HG03460 (cell line): ENCODE measurements around the gene CUBN.

ENCODE experiments used
- ATAC-seq: cut with Tn5 transposase; IDR thresholded peaks from one replicate; pipeline ENCODE4 v1.9.1; 2021; ENCODE audit not compliant: unreplicated experiment

Gene CUBN

GRCh38 chr10:17073725-17074540 is 55.7 kb downstream of the CUBN start:
- ATAC-seq, result no peak

GRCh38 chr10:17068953-17069352 is 60.7 kb downstream of the CUBN start:
- no peak for ATAC-seq

- no peak for ATAC-seq
These were observed 62.0 kb downstream of the CUBN start for GRCh38 chr10:17067376-17068264.

- ATAC-seq, result no peak
These were observed 62.8 kb downstream of the CUBN start for GRCh38 chr10:17066807-17067206.

GRCh38 chr10:17066000-17066399 is 63.6 kb downstream of the CUBN start:
- no peak for ATAC-seq

GRCh38 chr10:17065273-17065672 is 64.3 kb downstream of the CUBN start:
- ATAC-seq, result no peak

GRCh38 chr10:17064435-17064834 is 65.2 kb downstream of the CUBN start:
- ATAC-seq, result no peak

GRCh38 chr10:17062955-17063484 is 66.6 kb downstream of the CUBN start:
- ATAC-seq, result no peak

GRCh38 chr10:17062493-17062892 is 67.1 kb downstream of the CUBN start:
- no peak for ATAC-seq

- ATAC-seq, result no peak
These were observed 67.6 kb downstream of the CUBN start for GRCh38 chr10:17062009-17062408.

- no peak for ATAC-seq
These were observed 68.2 kb downstream of the CUBN start for GRCh38 chr10:17061418-17061817.

GRCh38 chr10:17060289-17060688 is 69.3 kb downstream of the CUBN start:
- no peak for ATAC-seq

- no peak for ATAC-seq
These were observed 70.4 kb downstream of the CUBN start for GRCh38 chr10:17059197-17059688.

GRCh38 chr10:17058093-17058492 is 71.5 kb downstream of the CUBN start:
- ATAC-seq, result no peak

- ATAC-seq, result no peak
These were observed 72.7 kb downstream of the CUBN start for GRCh38 chr10:17056781-17057428.

GRCh38 chr10:17053513-17053912 is 76.1 kb downstream of the CUBN start:
- ATAC-seq, result no peak

GRCh38 chr10:17053061-17053460 is 76.5 kb downstream of the CUBN start:
- ATAC-seq, result no peak

- no peak for ATAC-seq
These were observed 77.8 kb downstream of the CUBN start for GRCh38 chr10:17051851-17052250.

- no peak for ATAC-seq
These were observed 80.4 kb downstream of the CUBN start for GRCh38 chr10:17049195-17049594.

- no peak for ATAC-seq
These were observed 81.7 kb downstream of the CUBN start for GRCh38 chr10:17047908-17048307.

- ATAC-seq, result no peak
These were observed 82.6 kb downstream of the CUBN start for GRCh38 chr10:17046989-17047388.
